ENCODE results near the gene AURKAIP1. TPM values are rescaled to one million over a fixed set of nuclear protein-coding genes. Genes with fewer than 3 reads are reported as not detected.

Gene AURKAIP1
- polyA plus RNA-seq, 1 donor (not counting 4 experiments of a cell fraction or from before 2014, with no cell fraction given), result 86.9 TPM

DNA sequence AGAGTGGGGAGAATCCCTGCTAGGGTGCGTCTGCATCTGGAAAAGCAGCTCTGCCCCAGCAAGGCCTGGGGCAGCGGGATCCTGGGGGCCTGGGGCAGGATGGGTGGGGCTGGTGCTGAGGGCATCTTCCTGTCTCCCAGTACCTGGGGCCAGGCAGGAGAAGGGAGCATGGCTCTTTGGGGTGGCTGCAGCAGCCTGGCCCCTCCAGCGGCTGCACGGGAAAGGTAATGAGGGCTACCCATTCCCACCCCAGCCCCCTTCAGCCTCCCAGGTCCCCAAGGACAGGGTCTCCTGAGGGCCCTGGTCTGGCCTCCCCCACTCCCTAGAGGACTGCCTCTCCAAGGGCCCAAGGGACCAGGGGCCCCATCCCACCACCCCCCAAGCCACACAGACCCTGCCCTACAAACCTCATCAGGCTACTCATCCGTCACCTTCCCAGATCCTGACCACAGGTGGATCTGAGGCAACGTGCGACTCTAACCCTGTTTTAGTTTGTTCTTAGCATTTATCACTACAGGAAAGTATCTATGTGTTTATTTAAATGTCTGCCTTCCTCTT, 47.0 kb upstream of the AURKAIP1 start:
- Histone ChIP-seq H3K9me3 (ENCODE audit: control insufficient read depth, low read depth, low read length) (no peaks in the 10 kb centered on the region), H3K4me1 (ENCODE audit: control insufficient read depth, extremely low read depth, insufficient read depth, low read length) (peaks cover 34% of the 10 kb centered on the region), H3K36me3 (ENCODE audit: control insufficient read depth in 2 of 2, extremely low read depth in 1 of 2, insufficient read depth in 2 of 2, low read length in 2 of 2) (no peaks in the 10 kb centered on the region), H4K20me1 (ENCODE audit: control insufficient read depth, extremely low read depth, insufficient read depth, low read length) (no peaks in the 10 kb centered on the region), H3K27me3 (ENCODE audit: control insufficient read depth, extremely low read depth, insufficient read depth, low read length) (no peaks in the 10 kb centered on the region), H3K4me3 (ENCODE audit: control insufficient read depth in 2 of 3, extremely low read depth in 1 of 3, insufficient read depth in 2 of 3, low read depth in 1 of 3, low read length in 3 of 3) (no peak overlapping the region), H3K4me2 (ENCODE audit: control insufficient read depth, extremely low read depth, insufficient read depth, low read depth, low read length) (peak overlapping the region; percentile 3), H3K27ac (ENCODE audit: control insufficient read depth, insufficient read depth, low read length) (no peak overlapping the region), H3K79me2 (ENCODE audit: control insufficient read depth, insufficient read depth, low read length) (no peaks in the 10 kb centered on the region), H2AFZ (ENCODE audit: control insufficient read depth, low read length) (no peak overlapping the region), H3K9ac (ENCODE audit: control insufficient read depth, extremely low read depth, insufficient read depth, low read length) (no peak overlapping the region), H3K9me1 (ENCODE audit: control insufficient read depth, extremely low read depth, insufficient read depth, low read length) (no peaks in the 10 kb centered on the region)
- FAIRE-seq (no peak), DNase-seq (ENCODE audit: low read depth, low spot score) (no peak)
- TF ChIP-seq, protein P1, sequence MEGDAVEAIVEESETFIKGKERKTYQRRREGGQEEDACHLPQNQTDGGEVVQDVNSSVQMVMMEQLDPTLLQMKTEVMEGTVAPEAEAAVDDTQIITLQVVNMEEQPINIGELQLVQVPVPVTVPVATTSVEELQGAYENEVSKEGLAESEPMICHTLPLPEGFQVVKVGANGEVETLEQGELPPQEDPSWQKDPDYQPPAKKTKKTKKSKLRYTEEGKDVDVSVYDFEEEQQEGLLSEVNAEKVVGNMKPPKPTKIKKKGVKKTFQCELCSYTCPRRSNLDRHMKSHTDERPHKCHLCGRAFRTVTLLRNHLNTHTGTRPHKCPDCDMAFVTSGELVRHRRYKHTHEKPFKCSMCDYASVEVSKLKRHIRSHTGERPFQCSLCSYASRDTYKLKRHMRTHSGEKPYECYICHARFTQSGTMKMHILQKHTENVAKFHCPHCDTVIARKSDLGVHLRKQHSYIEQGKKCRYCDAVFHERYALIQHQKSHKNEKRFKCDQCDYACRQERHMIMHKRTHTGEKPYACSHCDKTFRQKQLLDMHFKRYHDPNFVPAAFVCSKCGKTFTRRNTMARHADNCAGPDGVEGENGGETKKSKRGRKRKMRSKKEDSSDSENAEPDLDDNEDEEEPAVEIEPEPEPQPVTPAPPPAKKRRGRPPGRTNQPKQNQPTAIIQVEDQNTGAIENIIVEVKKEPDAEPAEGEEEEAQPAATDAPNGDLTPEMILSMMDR (optimal IDR thresholded peaks at IDR 0.05 in 1 of 3, IDR thresholded peaks at IDR 0.05 in 1 of 3, conservative IDR thresholded peaks at IDR 0.05 in 1 of 3; ENCODE audit: extremely low read depth in 1 of 3, insufficient read depth in 2 of 3, low read length in 3 of 3), result no peak
- no peak for TF ChIP-seq EZH2 (IDR thresholded peaks at IDR 0.05; ENCODE audit: low read length)
- dilution Hi-C loops (cut with MboI; ENCODE audit: extremely low pct_ligation_motif_present, low sequenced_read_pairs), result no loop called here

DNA sequence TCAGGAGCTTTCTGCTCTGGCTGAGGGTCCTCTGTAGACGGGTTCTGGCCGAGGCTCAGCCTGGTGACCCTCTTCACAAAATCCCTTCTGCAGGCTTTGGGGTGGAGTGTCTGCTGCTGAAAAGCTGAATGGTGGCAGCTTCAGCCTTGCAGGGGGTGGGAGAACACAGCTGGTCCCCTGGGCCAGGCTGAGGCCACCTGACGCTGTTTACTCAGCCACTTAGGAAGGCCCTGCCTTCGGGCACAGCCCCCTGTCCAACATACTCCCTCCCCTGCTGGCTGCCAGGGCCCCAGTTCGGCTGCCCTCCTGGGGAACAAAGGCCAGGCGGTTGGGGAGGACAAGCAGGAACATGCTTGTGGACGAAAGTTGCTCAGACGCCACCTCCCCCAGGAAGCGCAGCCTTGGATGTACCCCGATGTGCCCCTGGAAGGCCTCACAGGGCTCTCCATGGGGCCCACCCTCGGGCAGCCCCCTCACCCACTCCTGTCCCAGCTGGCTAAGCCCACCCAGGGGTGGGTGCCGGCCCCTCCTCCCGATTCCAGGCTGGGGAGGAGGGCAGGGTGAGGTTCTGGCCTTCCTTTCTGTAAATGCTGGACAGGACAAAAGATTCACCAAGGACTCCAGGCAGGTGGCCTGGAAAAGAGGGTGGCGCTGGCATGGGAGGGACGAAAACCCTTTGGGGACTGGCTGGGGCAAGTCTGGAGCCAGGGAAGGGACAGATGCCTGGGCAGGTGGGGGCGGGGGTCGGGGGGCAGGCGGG, 46.3 kb upstream of the AURKAIP1 start, which contains the start of gene ANKRD65:
Gene ANKRD65 (minus strand): TSS at position 130 of the 760 bp plus-strand sequence. CDS start 271 bp downstream, outside the sequence.
- peak within 1 kb of the TSS; percentile 44 for H3K9ac ChIP-seq (ENCODE audit: control insufficient read depth, extremely low read depth, insufficient read depth, low read length)
- DNase-seq (ENCODE audit: low read depth, low spot score) (peak; percentile 53), FAIRE-seq (peak; percentile 51)
- peak within 1 kb of the TSS; percentile 58 for H3K4me2 ChIP-seq (ENCODE audit: control insufficient read depth, extremely low read depth, insufficient read depth, low read depth, low read length)
- no peaks in the 10 kb centered on the region for H3K79me2 ChIP-seq (ENCODE audit: control insufficient read depth, insufficient read depth, low read length)
- peak within 1 kb of the TSS; percentile 36 for H2AFZ ChIP-seq (ENCODE audit: control insufficient read depth, low read length)
- peak within 1 kb of the TSS; percentile 60 for H3K27ac ChIP-seq (ENCODE audit: control insufficient read depth, insufficient read depth, low read length)
- peaks cover 34% of the 10 kb centered on the region for H3K4me1 ChIP-seq (ENCODE audit: control insufficient read depth, extremely low read depth, insufficient read depth, low read length)
- H3K9me1 ChIP-seq (ENCODE audit: control insufficient read depth, extremely low read depth, insufficient read depth, low read length), result no peaks in the 10 kb centered on the region
- dilution Hi-C loops (cut with MboI; ENCODE audit: extremely low pct_ligation_motif_present, low sequenced_read_pairs), result no loop called here
- H3K4me3 ChIP-seq (ENCODE audit: control insufficient read depth in 2 of 3, extremely low read depth in 1 of 3, insufficient read depth in 2 of 3, low read depth in 1 of 3, low read length in 3 of 3), result peak within 1 kb of the TSS in 2 of 3 experiments; percentile 24 to 26
- TF ChIP-seq EZH2 (IDR thresholded peaks at IDR 0.05; ENCODE audit: low read length), result no peak
- TF ChIP-seq, protein P1 (optimal IDR thresholded peaks at IDR 0.05 in 1 of 3, IDR thresholded peaks at IDR 0.05 in 1 of 3, conservative IDR thresholded peaks at IDR 0.05 in 1 of 3; ENCODE audit: extremely low read depth in 1 of 3, insufficient read depth in 2 of 3, low read length in 3 of 3), result peak in 1 of 3 experiments; percentile 2
- no peaks in the 10 kb centered on the region for H3K36me3 ChIP-seq (ENCODE audit: control insufficient read depth in 2 of 2, extremely low read depth in 1 of 2, insufficient read depth in 2 of 2, low read length in 2 of 2)
- H3K9me3 ChIP-seq (ENCODE audit: control insufficient read depth, low read depth, low read length), result no peaks in the 10 kb centered on the region
- H3K27me3 ChIP-seq (ENCODE audit: control insufficient read depth, extremely low read depth, insufficient read depth, low read length), result no peaks in the 10 kb centered on the region
- H4K20me1 ChIP-seq (ENCODE audit: control insufficient read depth, extremely low read depth, insufficient read depth, low read length), result no peaks in the 10 kb centered on the region

All from keratinocyte (primary cell).